CD14-positive monocyte (primary cell): ENCODE measurements around the gene TRAK2. TPM values are rescaled to one million over a fixed set of nuclear protein-coding genes. Genes with fewer than 3 reads are reported as not detected.

Experiments used
- DNase-seq, 3 donors: peaks; one replicate each; pipeline ENCODE4 v3.0.0-alpha.2; 2011 to 2022
- H2AFZ ChIP-seq: 2 replicates; pipeline ENCODE4 v1.6.0; 2012; ENCODE audit warnings: mild to moderate bottlenecking, low read depth, low read length, inconsistent platforms; ENCODE audit not compliant: insufficient read depth, poor library complexity, severe bottlenecking
- H3K27ac ChIP-seq, 2 donors: 1 replicate in 1 of 2; 2 replicates in 1 of 2; pipeline ENCODE4 v1.5.1; 2012 to 2013; ENCODE audit warnings: low read length in 2 of 2, control low read depth in 1 of 2, inconsistent platforms in 1 of 2, low read depth in 1 of 2, mild to moderate bottlenecking in 1 of 2
- H3K27me3 ChIP-seq, 2 donors: one replicate each; pipeline versions ENCODE4 v1.6.0 to v1.6.1; 2011 to 2013; ENCODE audit warnings: low read length in 2 of 2; ENCODE audit not compliant: control insufficient read depth in 2 of 2, insufficient read depth in 2 of 2
- H3K36me3 ChIP-seq, 2 donors: replicated peaks in 1 of 2; 1 replicate in 1 of 2; 2 replicates in 1 of 2; pipeline versions ENCODE4 v1.5.1 to v1.6.1; 2012 to 2013; ENCODE audit warnings: low read length in 2 of 2, control low read depth in 1 of 2, inconsistent platforms in 1 of 2, mild to moderate bottlenecking in 1 of 2; ENCODE audit not compliant: insufficient read depth in 2 of 2, control insufficient read depth in 1 of 2
- H3K4me1 ChIP-seq, 2 donors: 1 replicate in 1 of 2; 2 replicates in 1 of 2; pipeline versions ENCODE4 v1.5.1 to v1.6.1; 2012 to 2013; ENCODE audit warnings: low read length in 2 of 2, control low read depth in 1 of 2, inconsistent platforms in 1 of 2, mild to moderate bottlenecking in 1 of 2, moderate library complexity in 1 of 2; ENCODE audit not compliant: insufficient read depth in 2 of 2, control insufficient read depth in 1 of 2
- H3K4me2 ChIP-seq: replicated peaks from 2 replicates; pipeline ENCODE3; 2012; ENCODE audit warnings: low read length, moderate library complexity, mild to moderate bottlenecking; ENCODE audit not compliant: poor library complexity, severe bottlenecking; ENCODE audit errors: extremely low read depth
- H3K4me3 ChIP-seq, 3 experiments: fragments of 200-600 bp in 1 of 3; sonication (generic) in 1 of 3; replicated peaks in 1 of 3; 1 replicate in 2 of 3; 2 replicates in 1 of 3; pipeline ENCODE4 v1.5.1; 2011 to 2013; ENCODE audit warnings: low read length in 3 of 3, mild to moderate bottlenecking in 3 of 3, control low read depth in 2 of 3, low read depth in 2 of 3, inconsistent platforms in 1 of 3, moderate library complexity in 1 of 3
- H3K79me2 ChIP-seq: 2 replicates; pipeline ENCODE4 v1.6.0; 2012; ENCODE audit warnings: mild to moderate bottlenecking, control low read depth, inconsistent platforms, low read length, moderate library complexity; ENCODE audit not compliant: insufficient read depth
- H3K9ac ChIP-seq: 2 replicates; pipeline ENCODE4 v1.6.0; 2017; ENCODE audit warnings: low read length, mild to moderate bottlenecking; ENCODE audit not compliant: insufficient read depth, poor library complexity, severe bottlenecking
- H3K9me3 ChIP-seq, 2 donors: replicated peaks in 1 of 2; 1 replicate in 1 of 2; 2 replicates in 1 of 2; pipeline versions ENCODE4 v1.5.1 to v1.6.1; 2012 to 2013; ENCODE audit warnings: low read length in 2 of 2, control low read depth in 1 of 2; ENCODE audit not compliant: control insufficient read depth in 1 of 2, insufficient read depth in 1 of 2
- H4K20me1 ChIP-seq: 2 replicates; pipeline ENCODE4 v1.6.0; 2012; ENCODE audit warnings: mild to moderate bottlenecking, low read length, control low read depth, moderate library complexity; ENCODE audit not compliant: insufficient read depth
- H3K27ac Mint-ChIP-seq, 7 donors: one replicate each; pipeline ENCODE4 v1.8.0; 2020; ENCODE audit warnings: mild to moderate bottlenecking in 7 of 7, mixed read lengths in 7 of 7, moderate library complexity in 6 of 7, inconsistent platforms in 2 of 7
- H3K27me3 Mint-ChIP-seq, 3 donors: one replicate each; pipeline ENCODE4 v1.8.0; 2021 to 2022; ENCODE audit warnings: low read depth in 3 of 3, mild to moderate bottlenecking in 3 of 3, mixed read lengths in 3 of 3, moderate library complexity in 3 of 3, inconsistent platforms in 1 of 3
- H3K36me3 Mint-ChIP-seq, 2 donors: one replicate each; pipeline ENCODE4 v1.8.0; 2020; ENCODE audit warnings: mixed read lengths in 2 of 2, inconsistent platforms in 1 of 2, mild to moderate bottlenecking in 1 of 2
- H3K4me1 Mint-ChIP-seq: one replicate; pipeline ENCODE4 v1.8.0; 2020; ENCODE audit warnings: mild to moderate bottlenecking, mixed read lengths
- H3K4me3 Mint-ChIP-seq, 2 donors: one replicate each; pipeline ENCODE4 v1.8.0; 2020; ENCODE audit warnings: mild to moderate bottlenecking in 2 of 2, mixed read lengths in 2 of 2, moderate library complexity in 1 of 2
- H3K9me3 Mint-ChIP-seq, 7 donors: one replicate each; pipeline ENCODE4 v1.8.0; 2020 to 2022; ENCODE audit warnings: mixed read lengths in 7 of 7, mild to moderate bottlenecking in 6 of 7, moderate library complexity in 6 of 7, inconsistent platforms in 2 of 7
- CTCF ChIP-seq: fragments of 200-600 bp; IDR thresholded peaks from one replicate; pipeline ENCODE4 v1.8.0; 2022; ENCODE audit warnings: antibody characterized with exemption, mild to moderate bottlenecking
- WGBS: methylation state at CpG from one replicate; pipeline ENCODE4 v1.1.5; 2013; ENCODE audit warnings: missing lambda C conversion rate; ENCODE audit not compliant: insufficient coverage; 5-methylcytosine and 5-hydroxymethylcytosine counted together
- intact Hi-C, 2 donors: fragments of 100-400 bp; cut with micrococcal nuclease; formaldehyde crosslinking; loops; one replicate each; pipeline versions ENCODE4 v1.15.0 to v1.15.1; 2023
- polyA plus RNA-seq, 3 donors: library from polyadenylated mRNA; depleted of rRNA in 1 of 3; unstranded in 2 of 3; stranded (reverse) in 1 of 3; fragments of 300-500 nt in 2 of 3; fragments of >200 nt in 1 of 3; fragmentation: Illumina TruSeq in 2 of 3; gene quantifications; 1 replicate in 2 of 3; 2 replicates in 1 of 3; pipeline ENCODE4 v1.2.3, GENCODE V29; 2012 to 2021

TRAK2 gene
- polyA plus RNA-seq, 3 donors, result 7.6 to 16.8 (median 15.3) TPM

GRCh38 chr2:201436141-201436540, 15.1 kb downstream of the TRAK2 start:
- H3K27ac ChIP-seq, result no peak overlapping the region
- H4K20me1 ChIP-seq, result peaks cover 47% of the 10 kb centered on the region
- H3K9me3 ChIP-seq, result no peaks in the 10 kb centered on the region
- Mint-ChIP-seq H3K27ac (no peak overlapping the region), H3K4me1 (peaks cover 19% of the 10 kb centered on the region), H3K9me3 (peaks cover 0 to 4% (median 0%) of the 10 kb centered on the region in 7 donors), H3K36me3 (peaks cover 6 to 7% of the 10 kb centered on the region in 2 donors), H3K27me3 (no peaks in the 10 kb centered on the region), H3K4me3 (no peak overlapping the region)
- no peaks in the 10 kb centered on the region for H3K36me3 ChIP-seq
- H3K4me2 ChIP-seq, result no peak overlapping the region
- peaks cover 8 to 9% of the 10 kb centered on the region in 2 donors for H3K4me1 ChIP-seq
- WGBS, result no CpG with 5 or more reads among the region's 2 CpGs
- intact Hi-C loops, result no loop called here
- no peak for TF ChIP-seq CTCF
- H3K9ac ChIP-seq, result no peak overlapping the region
- no peaks in the 10 kb centered on the region for H3K27me3 ChIP-seq
- peaks cover 54% of the 10 kb centered on the region for H3K79me2 ChIP-seq
- H3K4me3 ChIP-seq, result no peak overlapping the region
- no peak for DNase-seq
- H2AFZ ChIP-seq, result no peak overlapping the region

- Histone ChIP-seq H3K9ac (no peak overlapping the region), H3K36me3 (no peaks in the 10 kb centered on the region), H3K79me2 (peaks cover 48% of the 10 kb centered on the region), H3K27ac (peak overlapping the region in 1 of 2 donors; percentile 49), H3K4me1 (peaks cover 8 to 9% of the 10 kb centered on the region in 2 donors), H2AFZ (no peak overlapping the region), H3K4me3 (no peak overlapping the region), H4K20me1 (peaks cover 41% of the 10 kb centered on the region), H3K27me3 (no peaks in the 10 kb centered on the region), H3K4me2 (no peak overlapping the region), H3K9me3 (no peaks in the 10 kb centered on the region)
- WGBS, result 92% methylated on average over 6 of the region's 11 CpGs
- H3K4me3 Mint-ChIP-seq, result no peak overlapping the region
- no peaks in the 10 kb centered on the region for H3K27me3 Mint-ChIP-seq
- no peak for DNase-seq
- peaks cover 10 to 17% of the 10 kb centered on the region in 2 donors for H3K36me3 Mint-ChIP-seq
- no peak for TF ChIP-seq CTCF
- H3K27ac Mint-ChIP-seq, result peak overlapping the region in 3 of 7 donors; percentile 19 to 65 (median 37)
- intact Hi-C loops, result no loop called here
- peaks cover 19% of the 10 kb centered on the region for H3K4me1 Mint-ChIP-seq
- peaks cover 0 to 7% (median 4%) of the 10 kb centered on the region in 7 donors for H3K9me3 Mint-ChIP-seq
Measured at GRCh38 chr2:201433394-201433995, 17.8 kb downstream of the TRAK2 start.
